Right atrium auricular region (tissue), 2 donors: ENCODE measurements around the gene CDC42BPA. TPM values are rescaled to one million over a fixed set of nuclear protein-coding genes. Genes with fewer than 3 reads are reported as not detected.

Source experiments
- DNase-seq: peaks from one replicate; pipeline ENCODE4 v3.0.0-alpha.2; 2019; ENCODE audit warnings: low spot score
- H3K27ac ChIP-seq, 2 donors: fragments of 200-600 bp; sonication (generic); 1 replicate in 1 of 2; 2 replicates in 1 of 2; pipeline ENCODE4 v1.5.1; 2016 to 2019
- H3K27me3 ChIP-seq, 2 donors: fragments of 200-600 bp; sonication (generic); one replicate each; pipeline versions ENCODE4 v1.5.1 to v1.6.0; 2017 to 2019
- H3K36me3 ChIP-seq: fragments of 200-600 bp; sonication (generic); one replicate; pipeline ENCODE4 v1.5.1; 2016
- H3K4me1 ChIP-seq, 2 donors: fragments of 200-600 bp; sonication (generic); one replicate each; pipeline versions ENCODE4 v1.5.1 to v1.6.0; 2017 to 2019
- H3K4me3 ChIP-seq, 2 donors: fragments of 200-600 bp; sonication (generic); 1 replicate in 1 of 2; 2 replicates in 1 of 2; pipeline ENCODE4 v1.5.1; 2017 to 2019; ENCODE audit warnings: mild to moderate bottlenecking in 1 of 2, moderate library complexity in 1 of 2
- H3K9me3 ChIP-seq, 2 donors: fragments of 200-600 bp; sonication (generic); one replicate each; pipeline ENCODE4 v1.5.1; 2019
- CTCF ChIP-seq, 2 donors: fragments of 200-600 bp; sonication (generic); IDR thresholded peaks; one replicate each; pipeline ENCODE4 v1.5.1; 2019; ENCODE audit warnings: antibody characterized with exemption in 2 of 2
- total RNA-seq, 2 donors: library from RNA; depleted of rRNA; stranded (reverse); fragments of >200 nt; gene quantifications; one replicate each; pipeline ENCODE4 v1.1.0, GENCODE V29; 2016

The CDC42BPA gene
- total RNA-seq, 2 donors from 2014 or later = 26.0 to 32.0 TPM

- Histone ChIP-seq H3K4me1 (no peaks in the 10 kb centered on the region), H3K36me3 (no peaks in the 10 kb centered on the region), H3K27me3 (no peaks in the 10 kb centered on the region), H3K27ac (no peak overlapping the region), H3K4me3 (no peak overlapping the region), H3K9me3 (no peaks in the 10 kb centered on the region)
- DNase-seq = no peak
- no peak for TF ChIP-seq CTCF (IDR thresholded peaks at IDR 0.05)
Observed at GRCh38 chr1:227260433-227260832, 57.9 kb downstream of the CDC42BPA start.

GRCh38 chr1:227257964-227258363, 60.3 kb downstream of the CDC42BPA start:
- no peaks in the 10 kb centered on the region for H3K9me3 ChIP-seq
- H3K27me3 ChIP-seq = no peaks in the 10 kb centered on the region
- H3K4me3 ChIP-seq = no peak overlapping the region
- no peak for DNase-seq
- no peaks in the 10 kb centered on the region for H3K36me3 ChIP-seq
- no peak for TF ChIP-seq CTCF (IDR thresholded peaks at IDR 0.05)
- no peak overlapping the region for H3K27ac ChIP-seq
- no peaks in the 10 kb centered on the region for H3K4me1 ChIP-seq

DNA sequence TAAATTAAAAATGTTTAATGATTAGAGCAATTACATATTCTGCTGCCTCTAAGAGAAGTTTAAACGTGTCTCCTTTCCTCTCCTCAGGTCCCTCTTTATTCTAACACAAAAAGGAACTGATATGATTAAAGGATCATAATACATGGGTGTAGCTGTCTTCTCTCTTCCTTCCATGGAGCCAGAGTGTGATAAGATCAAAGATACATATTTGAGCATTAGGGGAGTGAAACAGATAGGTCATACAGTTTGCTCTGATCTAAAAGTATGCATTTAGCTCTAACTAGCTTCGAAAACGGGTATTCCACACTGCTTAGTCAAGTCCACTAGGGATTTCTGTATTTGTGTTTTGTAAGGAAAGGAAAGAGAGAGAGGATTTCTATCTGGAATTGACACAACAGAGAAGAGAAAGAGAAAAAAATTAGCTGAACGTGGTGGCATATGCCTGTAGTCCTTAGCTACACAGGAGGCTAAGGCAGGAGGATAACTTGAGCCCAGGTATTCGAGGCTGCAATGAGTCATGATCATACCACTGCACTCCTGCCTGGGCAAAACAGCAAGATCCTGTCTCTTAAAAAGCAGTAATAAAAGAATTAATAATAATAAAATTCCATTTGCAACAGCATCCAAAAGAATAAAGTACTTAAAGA, 63.1 kb downstream of the CDC42BPA start:
- Histone ChIP-seq H3K36me3 (no peaks in the 10 kb centered on the region), H3K4me3 (no peak overlapping the region), H3K4me1 (no peaks in the 10 kb centered on the region), H3K27me3 (no peaks in the 10 kb centered on the region), H3K27ac (no peak overlapping the region), H3K9me3 (no peaks in the 10 kb centered on the region)
- DNase-seq = no peak
- TF ChIP-seq CTCF (IDR thresholded peaks at IDR 0.05) = no peak

DNA sequence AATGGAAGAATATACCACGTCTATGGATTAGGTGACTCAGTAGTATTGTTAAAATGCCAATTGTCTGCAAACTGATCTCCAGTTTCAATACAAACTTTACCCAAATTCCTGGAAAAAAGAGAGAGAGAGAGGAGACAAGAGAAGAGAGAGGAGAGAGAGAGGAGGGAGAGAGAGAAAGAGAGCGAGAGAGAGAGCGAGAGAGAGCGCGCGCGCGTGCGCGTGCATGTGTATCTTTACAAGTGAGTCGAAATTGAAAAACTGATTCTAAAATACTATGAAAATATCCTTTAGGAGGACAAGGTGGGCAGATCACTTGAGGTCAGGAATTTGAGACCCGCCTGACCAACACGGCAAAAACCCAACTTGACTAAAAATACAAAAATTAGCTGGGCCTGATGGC, 65.2 kb downstream of the CDC42BPA start:
- H3K36me3 ChIP-seq = no peaks in the 10 kb centered on the region
- H3K9me3 ChIP-seq = no peaks in the 10 kb centered on the region
- no peak for TF ChIP-seq CTCF (IDR thresholded peaks at IDR 0.05)
- no peak overlapping the region for H3K4me3 ChIP-seq
- H3K27me3 ChIP-seq = no peaks in the 10 kb centered on the region
- H3K4me1 ChIP-seq = no peaks in the 10 kb centered on the region
- no peak for DNase-seq
- no peak overlapping the region for H3K27ac ChIP-seq

GRCh38 chr1:227245613-227246320, 72.5 kb downstream of the CDC42BPA start:
- TF ChIP-seq CTCF (IDR thresholded peaks at IDR 0.05) = peak in 1 of 2 donors; percentile 26
- no peak overlapping the region for H3K4me3 ChIP-seq
- peaks cover 0 to 4% of the 10 kb centered on the region in 2 donors for H3K9me3 ChIP-seq
- no peaks in the 10 kb centered on the region for H3K27me3 ChIP-seq
- H3K36me3 ChIP-seq = no peaks in the 10 kb centered on the region
- DNase-seq = no peak
- H3K27ac ChIP-seq = peak overlapping the region; percentile 3 to 19
- peaks cover 0 to 31% of the 10 kb centered on the region in 2 donors for H3K4me1 ChIP-seq
